CD4-positive, alpha-beta T cell treated with Interleukin-17A for 1 hour (primary cell): ENCODE results near the gene FGFR2.

ENCODE experiments used
- DNase-seq: peaks from one replicate; pipeline ENCODE4 v3.0.0-alpha.2; 2020

The FGFR2 gene

DNA sequence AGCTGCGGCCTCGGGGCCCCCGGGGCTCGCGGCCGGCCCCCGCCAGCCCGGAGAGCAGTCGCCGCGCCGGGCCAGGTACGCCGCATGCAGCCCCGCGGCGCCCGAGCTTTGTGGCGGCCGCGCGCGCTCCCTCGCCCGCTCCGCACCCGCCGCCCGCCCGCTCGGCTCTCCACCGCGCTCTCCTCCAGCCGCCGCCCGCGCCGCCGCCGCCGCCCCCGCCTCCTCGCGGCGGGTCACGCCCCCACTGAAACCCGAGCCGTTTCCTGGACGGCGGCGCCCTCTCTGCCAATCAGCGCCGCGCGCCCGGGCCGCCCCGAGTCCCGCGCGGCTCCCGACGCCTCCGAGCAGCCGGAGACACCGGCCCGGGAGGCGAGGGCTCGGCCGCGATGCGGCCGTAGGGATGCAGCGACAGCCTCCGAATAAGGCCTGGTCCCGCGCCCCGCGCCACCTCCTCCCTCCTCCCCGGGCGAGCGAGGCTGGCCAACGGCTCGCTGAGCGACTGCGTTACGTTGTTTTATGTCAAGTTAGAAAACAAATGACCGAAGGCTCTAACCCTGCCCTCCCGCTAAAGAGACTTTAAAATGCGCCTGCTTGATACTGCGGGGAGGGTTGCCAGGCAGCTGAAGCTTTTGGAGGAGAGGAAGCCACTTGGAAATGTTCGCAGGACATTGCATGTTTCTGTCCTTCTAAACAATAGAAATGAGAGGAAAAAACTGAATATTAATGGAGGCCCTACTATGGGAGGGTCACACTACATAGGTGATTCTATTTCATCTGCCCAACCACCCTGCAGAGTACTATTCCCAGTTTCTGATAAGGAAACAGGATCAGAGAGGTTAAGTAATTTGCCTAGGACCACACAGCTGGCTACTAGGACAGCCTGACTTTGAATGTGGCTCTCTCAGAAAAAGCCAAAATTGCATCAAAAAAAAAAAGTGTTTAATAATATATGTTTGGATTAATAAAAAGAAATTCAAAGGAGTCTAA, at the start of gene FGFR2:
Gene FGFR2, minus strand, starts transcription at position 182 of the 987 bp plus-strand sequence. CDS start 4,627 bp downstream, outside the sequence.
- no peak for DNase-seq

DNA sequence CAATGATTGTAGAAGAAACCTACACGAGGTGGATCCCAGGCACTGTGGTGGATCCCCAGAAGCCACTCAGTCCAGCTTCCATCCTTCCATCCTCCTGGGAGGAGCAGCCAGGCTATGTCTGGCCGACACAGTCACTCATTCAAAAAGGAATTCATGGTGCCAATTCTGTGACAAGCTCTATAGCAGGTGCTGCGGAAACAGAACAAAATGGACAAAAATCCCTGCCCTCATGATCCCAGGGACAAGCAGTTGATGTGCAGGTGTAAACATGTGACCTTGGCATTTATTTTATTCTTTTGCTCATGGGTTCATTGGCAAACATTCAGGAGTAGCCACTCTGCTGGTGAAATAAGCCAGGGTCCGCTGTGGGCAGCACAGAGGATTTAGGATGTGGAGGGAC, 49.2 kb upstream of the FGFR2 start:
- DNase-seq: no peak

DNA sequence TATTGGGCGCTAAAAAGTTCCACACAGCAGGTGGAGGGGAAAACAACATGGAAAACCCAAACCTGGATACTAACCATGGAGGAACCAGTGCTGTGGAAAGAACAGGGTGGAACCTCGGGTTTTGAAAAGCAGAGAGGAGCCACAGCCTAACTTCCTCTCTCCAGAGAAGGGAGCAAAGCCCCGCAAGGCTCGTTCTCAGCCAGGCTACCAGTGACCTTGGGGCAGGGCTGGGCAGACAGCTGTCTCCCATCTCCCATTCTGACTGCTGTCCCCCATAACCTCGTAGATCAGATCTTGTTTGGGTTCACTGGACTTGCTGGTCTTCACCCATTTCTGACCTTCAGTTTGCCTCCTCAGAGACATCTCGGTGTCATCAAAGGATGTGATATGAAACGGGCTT, 47.5 kb upstream of the FGFR2 start:
- no peak for DNase-seq

GRCh38 chr10:121644501-121644900, 46.3 kb upstream of the FGFR2 start:
- no peak for DNase-seq

- DNase-seq: no peak
Measured at GRCh38 chr10:121640266-121640665, 42.0 kb upstream of the FGFR2 start.

DNA sequence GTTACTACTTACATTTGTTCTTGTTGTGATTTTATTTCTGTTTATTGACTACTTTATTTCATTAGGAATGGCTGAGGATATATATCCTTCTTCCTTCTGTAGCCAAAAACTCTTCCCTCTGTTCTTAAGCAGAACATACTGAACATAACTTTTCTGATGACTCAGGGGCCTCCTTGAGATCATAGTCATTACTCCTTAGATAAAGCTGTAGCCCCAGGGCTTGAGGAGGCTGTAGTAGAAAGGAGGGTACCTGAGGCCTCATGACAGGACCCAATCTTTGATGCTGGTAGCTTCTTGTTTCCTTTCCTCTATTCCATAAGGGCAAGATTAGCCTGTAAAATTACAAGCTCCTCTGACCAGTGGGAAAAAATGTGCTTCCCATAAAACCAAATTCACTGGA, 41.2 kb upstream of the FGFR2 start:
- no peak for DNase-seq

DNA sequence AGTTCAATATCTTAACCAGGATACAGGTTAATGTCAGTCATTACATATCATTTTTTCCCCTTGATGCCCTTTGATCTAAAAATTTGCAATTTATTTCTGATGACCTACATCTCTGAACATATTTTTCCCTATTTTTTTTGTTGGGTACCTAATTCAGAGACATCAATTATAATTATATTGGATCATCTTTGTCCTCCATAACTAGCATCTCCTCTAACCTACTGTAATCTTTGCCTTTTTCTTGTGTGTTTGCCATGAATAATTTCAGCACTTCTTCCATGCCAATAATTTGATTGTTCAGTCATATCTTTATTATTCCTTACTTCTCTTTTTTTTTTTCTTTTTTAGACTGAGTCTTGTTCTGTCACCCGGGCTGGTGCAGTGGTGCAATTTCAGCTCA, 39.2 kb upstream of the FGFR2 start:
- DNase-seq: no peak

DNA sequence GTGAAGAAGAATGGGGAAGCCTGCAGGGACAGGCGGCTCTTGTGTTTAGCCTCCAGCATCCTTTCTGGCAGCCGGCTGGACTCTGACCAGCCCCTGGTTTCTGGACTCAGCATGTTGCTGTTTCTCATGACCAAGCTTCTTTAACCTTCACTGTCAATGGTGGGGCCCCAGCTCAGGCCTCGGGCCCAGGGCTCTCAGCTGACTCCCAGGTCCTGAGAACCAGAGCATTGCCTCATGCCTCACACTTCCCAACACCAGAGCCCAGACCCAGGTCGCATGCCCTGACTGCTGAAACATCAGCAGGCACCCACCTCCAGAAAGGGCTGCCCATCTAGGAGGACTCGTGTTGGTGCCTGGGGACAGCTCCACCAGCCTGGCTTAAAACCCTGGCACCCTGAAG, 34.8 kb upstream of the FGFR2 start:
- no peak for DNase-seq

GRCh38 chr10:121631365-121632029, 33.3 kb upstream of the FGFR2 start:
- no peak for DNase-seq

- DNase-seq: no peak
Measured at GRCh38 chr10:121628859-121629258, 30.6 kb upstream of the FGFR2 start.

DNA sequence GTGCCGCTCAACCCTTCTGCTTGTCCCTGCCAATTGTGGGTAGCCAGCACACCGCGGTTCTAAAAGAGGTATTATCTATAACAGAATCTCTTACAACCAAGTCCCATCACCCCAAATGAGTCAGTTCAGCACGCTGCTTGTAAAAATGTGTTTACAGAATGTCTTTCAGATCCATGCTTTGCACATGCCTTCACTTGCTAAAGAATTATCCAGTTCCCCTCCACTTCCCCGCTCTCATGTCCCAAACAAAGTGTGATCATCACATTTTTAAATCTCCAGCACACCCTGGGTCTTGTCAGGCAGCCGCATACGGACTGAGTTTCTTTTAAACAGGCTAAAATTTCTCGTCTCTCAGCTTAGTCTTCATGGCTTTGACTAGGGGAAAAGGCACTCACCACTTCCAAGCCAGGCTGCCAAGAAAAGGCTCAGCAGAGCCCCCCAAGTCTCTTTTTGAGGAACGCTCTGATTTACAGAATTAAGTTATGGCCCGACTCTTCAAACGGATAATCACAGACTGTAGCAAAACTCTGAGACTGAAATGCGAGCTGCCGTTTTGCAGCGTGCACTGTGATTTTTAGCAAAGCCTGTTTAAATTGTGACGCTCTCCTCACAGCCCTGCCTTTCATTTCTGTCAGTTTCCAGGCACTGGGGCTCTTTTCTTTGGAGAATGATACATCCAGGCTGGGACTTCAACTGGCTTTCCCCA, 29.8 kb upstream of the FGFR2 start:
- no peak for DNase-seq

DNA sequence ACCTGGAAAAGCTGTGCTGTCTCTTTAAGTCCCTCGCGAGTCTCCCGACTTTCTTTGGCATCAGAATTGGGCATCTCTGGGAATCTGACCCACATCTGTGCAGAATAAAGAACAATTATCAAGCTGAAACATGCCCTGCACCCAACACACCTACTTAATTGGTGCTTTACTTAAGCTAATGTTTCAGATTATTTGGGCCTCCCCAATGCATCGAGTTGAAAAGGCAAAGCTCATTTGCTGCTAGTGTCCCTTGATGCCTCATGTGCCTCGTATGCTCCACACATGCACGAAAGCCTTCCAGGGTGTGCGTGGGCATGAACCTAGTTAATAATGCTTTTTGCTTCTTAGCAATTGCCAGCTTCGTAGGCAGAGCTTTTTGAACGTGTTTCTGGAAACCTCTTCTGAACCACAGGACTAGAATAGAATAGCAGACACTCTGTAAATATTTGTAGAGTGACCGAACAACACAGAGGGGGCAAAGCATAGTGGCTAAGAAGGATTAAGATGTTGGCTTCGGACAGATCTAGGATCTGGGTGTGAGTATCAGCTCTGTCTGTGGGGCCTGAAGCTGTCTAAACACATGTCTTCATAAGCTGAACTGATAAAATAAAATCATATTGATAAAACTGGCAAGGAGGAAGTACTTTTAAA, 26.7 kb upstream of the FGFR2 start:
- no peak for DNase-seq

GRCh38 chr10:121618906-121619305, 20.7 kb upstream of the FGFR2 start:
- no peak for DNase-seq

DNA sequence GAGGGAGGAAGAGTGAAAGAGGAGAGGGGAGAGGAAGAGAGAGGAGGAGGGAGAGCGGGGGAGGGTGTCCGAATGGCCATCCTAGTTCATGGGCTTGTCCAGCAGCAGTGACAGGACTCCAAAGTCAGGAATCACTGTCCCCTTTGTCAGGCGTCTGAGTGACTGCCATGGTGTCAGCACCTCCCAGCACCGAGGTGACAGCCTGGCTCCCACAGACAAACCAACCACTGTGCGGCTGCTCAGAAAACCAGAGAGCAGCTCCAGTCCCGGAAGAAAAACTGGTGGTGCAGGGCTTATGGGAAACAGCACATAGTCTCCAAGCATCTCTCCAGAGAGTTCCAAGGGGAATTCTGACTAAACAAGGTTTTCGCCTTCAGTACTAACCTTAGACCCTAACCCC, 18.9 kb upstream of the FGFR2 start:
- DNase-seq: no peak

DNA sequence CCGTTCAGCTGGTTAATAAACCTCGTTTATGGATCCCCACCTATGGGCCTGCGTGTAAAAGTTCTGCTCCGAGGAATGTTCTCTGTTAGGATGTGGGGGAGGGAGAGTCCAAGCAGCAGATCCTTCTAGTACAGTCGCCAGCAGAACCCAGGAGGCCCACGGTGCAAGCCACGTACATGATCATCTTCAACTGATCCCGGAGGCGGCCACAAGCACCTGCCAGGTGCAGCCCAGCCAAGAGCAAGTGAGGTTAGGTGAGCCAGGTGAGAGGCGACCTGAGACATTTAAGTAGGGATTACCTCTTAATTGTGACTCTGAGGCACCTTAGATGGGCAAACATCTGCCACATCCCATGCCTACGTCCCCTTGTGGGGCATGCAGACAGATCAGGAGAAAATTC, 18.0 kb upstream of the FGFR2 start:
- no peak for DNase-seq

DNA sequence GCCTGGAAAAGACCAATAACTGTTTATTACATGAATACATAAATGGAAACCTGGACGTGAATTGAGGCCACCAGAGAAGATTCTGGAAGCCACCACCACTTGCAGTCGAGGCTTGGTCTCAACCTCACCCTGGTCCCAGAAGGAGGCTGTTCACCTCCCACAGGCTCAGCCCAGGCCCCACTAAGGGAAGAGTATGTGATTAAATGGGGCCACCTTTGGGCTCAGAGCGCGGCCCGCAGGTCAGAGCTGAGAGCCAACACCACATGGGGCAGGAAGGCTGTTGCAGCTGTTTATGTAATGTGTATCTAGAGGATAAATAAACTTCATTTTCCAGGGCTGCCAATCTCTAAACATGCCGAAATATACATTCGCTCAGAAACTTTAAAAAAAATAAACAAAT, 17.6 kb upstream of the FGFR2 start:
- DNase-seq: no peak

DNA sequence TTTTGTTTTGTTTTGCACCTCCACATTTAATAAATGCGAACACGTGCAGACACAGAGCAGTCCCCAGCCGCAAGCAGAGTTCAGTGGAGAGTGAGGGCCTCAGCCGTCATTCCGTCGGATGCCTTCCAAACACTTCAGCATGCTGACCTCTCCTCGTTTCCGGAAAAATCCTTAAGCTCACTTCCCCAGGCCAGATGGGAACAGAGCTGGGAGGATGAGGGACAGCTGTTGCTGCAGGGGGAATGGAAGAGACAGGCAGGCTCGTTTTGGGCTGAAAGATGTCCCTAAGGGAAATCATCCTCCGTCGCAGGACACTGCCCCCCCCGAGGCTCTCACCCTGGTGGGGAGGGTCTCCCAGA, 17.2 kb upstream of the FGFR2 start:
- no peak for DNase-seq

DNA sequence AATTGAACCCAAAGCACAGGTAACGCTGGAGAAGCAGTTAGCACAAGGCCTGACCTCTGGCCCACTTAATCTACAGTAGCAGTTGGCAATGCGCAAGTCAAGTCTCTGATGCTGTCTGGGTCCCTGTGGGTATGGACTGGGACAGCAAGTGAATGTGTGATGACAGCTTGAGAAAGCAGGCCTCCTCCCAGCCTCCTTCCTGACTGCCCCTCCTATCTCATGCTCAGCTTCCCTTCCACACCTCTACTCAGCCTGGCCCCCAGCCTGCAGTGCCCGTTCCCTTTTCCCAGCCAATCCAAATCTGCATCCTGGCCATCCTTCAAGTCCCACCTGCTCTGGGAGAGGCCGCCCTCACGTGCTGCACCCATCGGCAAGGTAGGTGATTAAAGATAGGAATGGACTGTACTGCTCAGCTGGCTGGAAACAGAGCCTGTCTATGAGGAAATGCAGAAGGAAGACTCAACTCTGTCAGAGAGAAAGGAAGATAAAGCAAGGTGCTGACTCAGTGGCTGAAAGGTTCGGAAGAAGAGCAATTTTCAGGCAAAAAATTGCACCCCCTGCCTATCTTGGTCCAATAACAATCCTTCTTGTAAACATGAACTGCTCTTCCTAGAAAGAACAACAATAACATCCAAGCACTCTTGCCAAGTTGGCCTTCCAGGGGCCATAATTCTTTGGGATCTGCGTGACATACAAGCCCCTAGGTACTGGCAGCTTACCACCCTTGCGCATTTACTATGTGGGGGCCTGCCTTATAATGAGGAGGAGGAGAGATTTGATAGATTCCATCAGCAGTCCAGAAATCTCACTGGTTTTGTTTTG, 16.6 kb upstream of the FGFR2 start:
- DNase-seq: no peak

- DNase-seq: no peak
Measured at GRCh38 chr10:121613456-121613855, 15.2 kb upstream of the FGFR2 start.

DNA sequence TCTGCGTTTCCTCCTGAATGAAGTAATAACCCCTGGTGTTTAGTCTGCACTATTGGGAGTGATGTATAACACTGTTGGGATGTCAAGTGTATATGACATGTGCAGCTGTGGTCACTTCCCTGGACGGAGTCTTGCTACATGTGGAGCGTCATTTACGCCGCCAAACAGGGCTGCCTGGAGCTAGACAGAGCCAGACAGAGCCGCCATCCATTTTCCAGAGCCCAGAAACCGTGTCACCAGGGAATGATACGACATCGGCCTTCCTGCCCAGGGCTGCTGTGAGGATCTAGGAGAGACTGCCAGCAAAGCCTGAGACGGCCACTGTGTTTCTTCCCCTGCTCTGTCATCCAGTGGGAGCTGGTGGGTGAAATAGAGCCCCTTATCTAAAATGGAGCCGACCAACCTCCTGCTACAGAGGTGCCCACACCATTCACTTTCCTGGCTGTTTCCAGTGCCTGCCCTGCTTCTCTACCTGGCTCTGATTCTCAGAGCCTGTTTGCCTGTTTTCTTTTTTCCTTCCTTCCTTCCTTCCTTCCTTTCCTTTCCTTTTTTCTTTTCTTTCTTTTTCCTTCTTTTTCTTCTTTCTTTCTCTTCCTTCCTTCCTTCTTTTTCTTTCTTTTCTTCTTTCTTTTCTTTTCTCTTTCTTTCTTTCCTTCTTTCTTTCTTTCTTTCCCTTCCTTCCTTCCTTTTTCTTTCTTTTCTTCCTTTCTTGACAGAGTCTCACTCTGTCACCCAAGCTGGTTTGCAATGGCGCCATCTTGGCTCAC, 13.3 kb upstream of the FGFR2 start:
- DNase-seq: no peak

GRCh38 chr10:121610798-121611323, 12.6 kb upstream of the FGFR2 start:
- no peak for DNase-seq
